Smooth muscle cell (in vitro differentiated cells): Measurements from ENCODE around the gene EYA3. TPM values are rescaled to one million over a fixed set of nuclear protein-coding genes. Genes with fewer than 3 reads are reported as not detected.

Experiments used
- DNase-seq: peaks from one replicate; lab custom pipeline; 2025; ENCODE audit not compliant: unreplicated experiment; lab: John Stamatoyannopoulos, UW
- H2AFZ ChIP-seq: fragments of 200-600 bp; sonication (generic); 2 replicates; pipeline ENCODE4 v1.6.0; 2016; ENCODE audit warnings: antibody characterized with exemption, low read depth, mild to moderate bottlenecking
- H3F3A ChIP-seq: fragments of 200-600 bp; sonication (generic); 2 replicates; pipeline ENCODE4 v1.6.0; 2017; ENCODE audit warnings: antibody characterized with exemption, low read depth
- H3K27ac ChIP-seq: fragments of 200-600 bp; sonication (generic); 2 replicates; pipeline ENCODE4 v1.5.1; 2016; ENCODE audit warnings: low read depth, mild to moderate bottlenecking
- H3K27me3 ChIP-seq: fragments of 200-600 bp; sonication (generic); 2 replicates; pipeline ENCODE4 v1.6.1; 2016; ENCODE audit warnings: low read depth, mild to moderate bottlenecking
- H3K36me3 ChIP-seq: fragments of 200-600 bp; sonication (generic); 2 replicates; pipeline ENCODE4 v1.5.1; 2016; ENCODE audit warnings: low read depth
- H3K4me1 ChIP-seq: fragments of 200-600 bp; sonication (generic); 2 replicates; pipeline ENCODE4 v1.5.1; 2016; ENCODE audit warnings: low read depth
- H3K4me2 ChIP-seq: fragments of 200-600 bp; sonication (generic); 2 replicates; pipeline ENCODE4 v1.6.0; 2016; ENCODE audit warnings: mild to moderate bottlenecking
- H3K4me3 ChIP-seq: fragments of 200-600 bp; sonication (generic); 2 replicates; pipeline ENCODE4 v1.5.1; 2016; ENCODE audit warnings: mild to moderate bottlenecking
- H3K79me2 ChIP-seq: fragments of 200-600 bp; sonication (generic); 2 replicates; pipeline ENCODE4 v1.6.0; 2016; ENCODE audit warnings: low read depth, mild to moderate bottlenecking
- H3K9ac ChIP-seq: fragments of 200-600 bp; sonication (generic); 2 replicates; pipeline ENCODE4 v1.6.0; 2016; ENCODE audit warnings: low read depth
- H3K9me3 ChIP-seq: fragments of 200-600 bp; sonication (generic); replicated peaks from 2 replicates; pipeline ENCODE4 v1.5.1; 2016; ENCODE audit warnings: low read depth
- H4K20me1 ChIP-seq: fragments of 200-600 bp; sonication (generic); 2 replicates; pipeline ENCODE4 v1.6.0; 2016; ENCODE audit warnings: low read depth
- CTCF ChIP-seq: fragments of 200-600 bp; sonication (generic); IDR thresholded peaks from 2 replicates; pipeline ENCODE4 v1.5.1; 2017; ENCODE audit warnings: borderline replicate concordance, mild to moderate bottlenecking, antibody characterized with exemption; ENCODE audit not compliant: insufficient read depth, poor library complexity, severe bottlenecking
- WGBS: methylation state at CpG from one replicate; pipeline ENCODE4 v1.1.7; 2016; ENCODE audit warnings: low lambda C conversion rate; 5-methylcytosine and 5-hydroxymethylcytosine counted together
- polyA plus RNA-seq: library from polyadenylated mRNA; unstranded; fragments of >200 nt; fragmentation: Nextera tagmentation; extraction: Ambion mirVana; gene quantifications from 2 replicates; pipeline ENCODE4 v1.2.1, GENCODE V29; 2016
- total RNA-seq: library from RNA; depleted of rRNA; stranded (reverse); fragments of >200 nt; gene quantifications from 2 replicates; pipeline ENCODE4 v1.2.3, GENCODE V29; 2014

EYA3 gene, protein sequence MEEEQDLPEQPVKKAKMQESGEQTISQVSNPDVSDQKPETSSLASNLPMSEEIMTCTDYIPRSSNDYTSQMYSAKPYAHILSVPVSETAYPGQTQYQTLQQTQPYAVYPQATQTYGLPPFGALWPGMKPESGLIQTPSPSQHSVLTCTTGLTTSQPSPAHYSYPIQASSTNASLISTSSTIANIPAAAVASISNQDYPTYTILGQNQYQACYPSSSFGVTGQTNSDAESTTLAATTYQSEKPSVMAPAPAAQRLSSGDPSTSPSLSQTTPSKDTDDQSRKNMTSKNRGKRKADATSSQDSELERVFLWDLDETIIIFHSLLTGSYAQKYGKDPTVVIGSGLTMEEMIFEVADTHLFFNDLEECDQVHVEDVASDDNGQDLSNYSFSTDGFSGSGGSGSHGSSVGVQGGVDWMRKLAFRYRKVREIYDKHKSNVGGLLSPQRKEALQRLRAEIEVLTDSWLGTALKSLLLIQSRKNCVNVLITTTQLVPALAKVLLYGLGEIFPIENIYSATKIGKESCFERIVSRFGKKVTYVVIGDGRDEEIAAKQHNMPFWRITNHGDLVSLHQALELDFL
- total RNA-seq: 16.6 and 17.1 TPM in 2 replicates
- 3.8 and 4.8 TPM in 2 replicates for polyA plus RNA-seq

- Histone ChIP-seq H3K9me3 (no peaks in the 10 kb centered on the region), H3K36me3 (no peaks in the 10 kb centered on the region), H3K27me3 (peaks cover 3% of the 10 kb centered on the region), H3K9ac (peak within 1 kb of the TSS; percentile 83), H3K4me1 (peaks cover 13% of the 10 kb centered on the region), H2AFZ (peak within 1 kb of the TSS; percentile 91), H3K79me2 (peaks cover 45% of the 10 kb centered on the region), H4K20me1 (peaks cover 30% of the 10 kb centered on the region), H3K4me2 (peak within 1 kb of the TSS; percentile 95), H3K4me3 (peak within 1 kb of the TSS; percentile 79), H3K27ac (peak within 1 kb of the TSS; percentile 83), H3F3A (no peaks in the 10 kb centered on the region)
- peak; percentile 93 for DNase-seq
- under 1% methylated on average over 43 of the region's 44 CpGs for WGBS
- TF ChIP-seq CTCF: no peak
These were observed at the start of gene EYA3 for GRCh38 chr1:28088168-28088961. TSS of gene EYA3 (minus strand) at chr1:28088610. CDS start at chr1:28058026, 30,584 bp downstream.

GRCh38 chr1:28136922-28137613 lies 48.7 kb upstream of the EYA3 start:
- no peak overlapping the region for H3K4me2 ChIP-seq
- H3K27me3 ChIP-seq: no peaks in the 10 kb centered on the region
- no peak overlapping the region for H2AFZ ChIP-seq
- H3F3A ChIP-seq: no peaks in the 10 kb centered on the region
- H3K4me1 ChIP-seq: no peaks in the 10 kb centered on the region
- no peak for DNase-seq
- no peak overlapping the region for H3K4me3 ChIP-seq
- no peak overlapping the region for H3K9ac ChIP-seq
- no peaks in the 10 kb centered on the region for H4K20me1 ChIP-seq
- no peaks in the 10 kb centered on the region for H3K36me3 ChIP-seq
- no peak for TF ChIP-seq CTCF
- 64% methylated on average over 4 of the region's 4 CpGs for WGBS
- no peaks in the 10 kb centered on the region for H3K79me2 ChIP-seq
- no peak overlapping the region for H3K27ac ChIP-seq
- H3K9me3 ChIP-seq: no peaks in the 10 kb centered on the region

GRCh38 chr1:28136169-28136921 lies 47.9 kb upstream of the EYA3 start:
- Histone ChIP-seq H3F3A (no peaks in the 10 kb centered on the region), H3K27me3 (no peaks in the 10 kb centered on the region), H3K4me2 (no peak overlapping the region), H3K27ac (no peak overlapping the region), H3K4me3 (no peak overlapping the region), H4K20me1 (no peaks in the 10 kb centered on the region), H3K4me1 (no peaks in the 10 kb centered on the region), H3K9ac (no peak overlapping the region), H3K79me2 (no peaks in the 10 kb centered on the region), H3K9me3 (no peaks in the 10 kb centered on the region), H2AFZ (no peak overlapping the region), H3K36me3 (no peaks in the 10 kb centered on the region)
- no peak for TF ChIP-seq CTCF
- WGBS: 83% methylated on average over 8 of the region's 8 CpGs
- no peak for DNase-seq
